Prostate gland (tissue), 2 donors: ENCODE data around the gene CDC14B. TPM values are rescaled to one million over a fixed set of nuclear protein-coding genes. Genes with fewer than 3 reads are reported as not detected.

Experiments
- DNase-seq: peaks from one replicate; pipeline ENCODE4 v3.0.0-alpha.2; 2019; ENCODE audit warnings: low spot score
- H3K27ac ChIP-seq, 2 donors: fragments of 200-600 bp; sonication (generic); 2 replicates each; pipeline ENCODE4 v1.5.1; 2017 to 2019
- H3K27me3 ChIP-seq: fragments of 200-600 bp; sonication (generic); replicated peaks from 2 replicates; pipeline ENCODE4 v1.5.1; 2019; ENCODE audit not compliant: insufficient read depth
- H3K36me3 ChIP-seq, 2 donors: fragments of 200-600 bp; sonication (generic); 1 replicate in 1 of 2; 2 replicates in 1 of 2; pipeline versions ENCODE4 v1.5.1 to v1.8.1; 2017 to 2019
- H3K4me1 ChIP-seq: fragments of 200-600 bp; sonication (generic); replicated peaks from 2 replicates; pipeline ENCODE4 v1.5.1; 2019
- H3K4me3 ChIP-seq, 2 donors: fragments of 200-600 bp; sonication (generic); 2 replicates each; pipeline ENCODE4 v1.5.1; 2017 to 2019
- H3K9me3 ChIP-seq: fragments of 200-600 bp; sonication (generic); 2 replicates; pipeline ENCODE4 v1.5.1; 2017
- POLR2A ChIP-seq: fragments of 450-650 bp; IDR thresholded peaks from one replicate; pipeline ENCODE4 v1.6.1; 2016; ENCODE audit warnings: antibody characterized with exemption, mild to moderate bottlenecking
- POLR2AphosphoS5 ChIP-seq: sonication (generic); formaldehyde crosslinking; IDR thresholded peaks from one replicate; pipeline ENCODE4 v1.6.1; 2017; ENCODE audit warnings: antibody characterized with exemption
- WGBS: methylation state at CpG from one replicate; pipeline ENCODE4 v1.1.5; 2018; 5-methylcytosine and 5-hydroxymethylcytosine counted together
- intact Hi-C: fragments of 100-400 bp; cut with DNase I; formaldehyde crosslinking; loops from one replicate; pipeline ENCODE4 v1.14.2; 2022
- total RNA-seq, 2 donors: library from RNA; depleted of rRNA; stranded (reverse); fragments of >200 nt; gene quantifications; one replicate each; pipeline ENCODE4 v1.1.0, GENCODE V29; 2016
- TF ChIP-seq, protein P1 (sequence below), 4 experiments: fragments of 200-600 bp in 2 of 4; fragments of 450-650 bp in 2 of 4; sonication (generic) in 2 of 4; IDR thresholded peaks; 1 replicate in 3 of 4; 2 replicates in 1 of 4; pipeline ENCODE4 v1.5.1; 2016 to 2019; ENCODE audit warnings: antibody characterized with exemption in 4 of 4, mild to moderate bottlenecking in 2 of 4, moderate library complexity in 2 of 4

The CDC14B gene
- total RNA-seq, 2 donors from 2014 or later: 27.0 to 34.7 TPM

GRCh38 chr9:96483733-96484390, 135.8 kb downstream of the CDC14B start:
- TF ChIP-seq POLR2A (no peak), POLR2AphosphoS5 (no peak)
- TF ChIP-seq, protein P1, sequence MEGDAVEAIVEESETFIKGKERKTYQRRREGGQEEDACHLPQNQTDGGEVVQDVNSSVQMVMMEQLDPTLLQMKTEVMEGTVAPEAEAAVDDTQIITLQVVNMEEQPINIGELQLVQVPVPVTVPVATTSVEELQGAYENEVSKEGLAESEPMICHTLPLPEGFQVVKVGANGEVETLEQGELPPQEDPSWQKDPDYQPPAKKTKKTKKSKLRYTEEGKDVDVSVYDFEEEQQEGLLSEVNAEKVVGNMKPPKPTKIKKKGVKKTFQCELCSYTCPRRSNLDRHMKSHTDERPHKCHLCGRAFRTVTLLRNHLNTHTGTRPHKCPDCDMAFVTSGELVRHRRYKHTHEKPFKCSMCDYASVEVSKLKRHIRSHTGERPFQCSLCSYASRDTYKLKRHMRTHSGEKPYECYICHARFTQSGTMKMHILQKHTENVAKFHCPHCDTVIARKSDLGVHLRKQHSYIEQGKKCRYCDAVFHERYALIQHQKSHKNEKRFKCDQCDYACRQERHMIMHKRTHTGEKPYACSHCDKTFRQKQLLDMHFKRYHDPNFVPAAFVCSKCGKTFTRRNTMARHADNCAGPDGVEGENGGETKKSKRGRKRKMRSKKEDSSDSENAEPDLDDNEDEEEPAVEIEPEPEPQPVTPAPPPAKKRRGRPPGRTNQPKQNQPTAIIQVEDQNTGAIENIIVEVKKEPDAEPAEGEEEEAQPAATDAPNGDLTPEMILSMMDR (IDR thresholded peaks at IDR 0.05): no peak
- no peaks in the 10 kb centered on the region for H3K4me1 ChIP-seq
- no peaks in the 10 kb centered on the region for H3K36me3 ChIP-seq
- H3K9me3 ChIP-seq: no peaks in the 10 kb centered on the region
- no peaks in the 10 kb centered on the region for H3K27me3 ChIP-seq
- H3K27ac ChIP-seq: no peak overlapping the region
- intact Hi-C loops: no loop called here
- no peak for DNase-seq
- 47% methylated on average over 3 of the region's 3 CpGs for WGBS
- no peak overlapping the region for H3K4me3 ChIP-seq

DNA sequence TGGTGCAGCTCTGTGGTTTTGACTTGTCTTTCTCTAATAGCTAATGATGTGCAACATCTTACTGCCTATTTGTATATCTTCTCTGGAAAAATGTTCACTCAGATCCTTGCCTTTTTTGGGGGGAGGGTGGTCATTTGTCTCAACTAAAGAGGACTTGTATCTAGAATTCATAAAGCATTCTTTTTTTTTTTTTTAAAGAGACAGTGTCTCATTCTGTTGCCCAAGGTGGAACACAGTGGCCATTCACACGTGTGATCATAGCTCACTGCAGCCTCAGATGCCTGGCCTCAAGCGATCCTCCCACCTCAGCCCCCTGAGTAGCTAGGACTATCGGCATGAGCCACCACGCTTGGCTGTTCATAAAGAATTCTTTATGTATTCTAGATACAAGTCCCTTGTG, 136.4 kb downstream of the CDC14B start:
- TF ChIP-seq, protein P1 (IDR thresholded peaks at IDR 0.05): no peak
- TF ChIP-seq POLR2A (no peak), POLR2AphosphoS5 (no peak)
- H3K27ac ChIP-seq: no peak overlapping the region
- H3K4me1 ChIP-seq: no peaks in the 10 kb centered on the region
- H3K36me3 ChIP-seq: no peaks in the 10 kb centered on the region
- no peak for DNase-seq
- intact Hi-C loops: no loop called here
- H3K9me3 ChIP-seq: no peaks in the 10 kb centered on the region
- WGBS: 95% methylated on average over 4 of the region's 4 CpGs
- H3K4me3 ChIP-seq: no peak overlapping the region
- no peaks in the 10 kb centered on the region for H3K27me3 ChIP-seq

GRCh38 chr9:96482476-96482875, 137.2 kb downstream of the CDC14B start:
- no peaks in the 10 kb centered on the region for H3K9me3 ChIP-seq
- H3K27me3 ChIP-seq: no peaks in the 10 kb centered on the region
- no peak overlapping the region for H3K4me3 ChIP-seq
- TF ChIP-seq, protein P1 (IDR thresholded peaks at IDR 0.05): no peak
- no peak for TF ChIP-seq POLR2AphosphoS5
- TF ChIP-seq POLR2A: no peak
- H3K36me3 ChIP-seq: no peaks in the 10 kb centered on the region
- WGBS: 93% methylated on average over 2 of the region's 2 CpGs
- intact Hi-C loops: no loop called here
- no peak overlapping the region for H3K27ac ChIP-seq
- DNase-seq: no peak
- H3K4me1 ChIP-seq: no peaks in the 10 kb centered on the region

DNA sequence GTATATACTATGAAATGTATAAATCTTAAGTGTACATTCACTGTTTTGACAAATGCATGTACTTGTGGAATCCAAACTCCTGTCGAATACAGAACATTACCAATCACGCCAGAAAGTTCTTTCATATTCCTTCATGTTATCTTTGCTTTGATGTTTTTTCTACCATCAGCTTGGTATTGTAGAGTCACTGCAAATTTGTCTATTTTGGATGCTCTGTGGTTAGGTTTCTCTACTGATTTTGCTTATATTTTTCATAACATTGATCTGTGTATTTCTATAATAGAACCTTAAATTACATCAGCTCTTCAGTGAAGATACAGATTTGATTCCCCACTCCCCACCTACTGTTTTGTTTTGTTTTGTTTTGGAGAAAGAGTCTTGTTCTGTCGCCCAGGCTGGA, 138.9 kb downstream of the CDC14B start:
- DNase-seq: no peak
- no peak overlapping the region for H3K4me3 ChIP-seq
- no peaks in the 10 kb centered on the region for H3K9me3 ChIP-seq
- WGBS: 98% methylated on average over 3 of the region's 3 CpGs
- TF ChIP-seq, protein P1 (IDR thresholded peaks at IDR 0.05): no peak
- no peak for TF ChIP-seq POLR2AphosphoS5
- TF ChIP-seq POLR2A: no peak
- no peaks in the 10 kb centered on the region for H3K4me1 ChIP-seq
- intact Hi-C loops: no loop called here
- no peak overlapping the region for H3K27ac ChIP-seq
- no peaks in the 10 kb centered on the region for H3K27me3 ChIP-seq
- H3K36me3 ChIP-seq: no peaks in the 10 kb centered on the region

DNA sequence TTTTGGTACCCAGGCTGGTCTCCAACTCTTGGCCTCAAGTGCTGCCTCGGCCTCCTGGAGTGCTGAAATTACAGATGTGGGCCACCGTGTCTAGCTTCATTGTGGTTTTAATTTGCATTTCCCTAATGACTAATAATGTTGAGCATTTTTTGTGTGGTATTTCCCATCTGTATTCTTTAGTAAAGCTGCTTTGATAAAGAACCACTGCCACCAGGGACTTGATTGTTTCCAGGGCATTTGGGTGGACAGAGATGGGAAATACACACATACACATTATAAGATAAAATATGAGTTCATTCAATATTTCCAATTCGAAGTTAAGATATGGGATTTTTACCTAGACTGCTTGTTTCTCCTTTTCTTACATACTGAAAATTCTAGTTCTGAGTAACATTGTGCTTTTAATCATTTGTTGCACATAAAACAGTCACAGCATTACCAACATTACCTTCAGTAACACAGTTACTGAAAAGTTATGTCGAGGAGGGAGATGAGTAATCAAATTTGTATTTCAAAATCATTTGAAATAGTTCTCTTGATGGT, 140.7 kb downstream of the CDC14B start:
- 82% methylated on average over 4 of the region's 4 CpGs for WGBS
- Histone ChIP-seq H3K9me3 (no peaks in the 10 kb centered on the region), H3K27me3 (no peaks in the 10 kb centered on the region), H3K36me3 (no peaks in the 10 kb centered on the region), H3K4me3 (no peak overlapping the region), H3K27ac (no peak overlapping the region), H3K4me1 (no peaks in the 10 kb centered on the region)
- intact Hi-C loops: no loop called here
- DNase-seq: no peak
- TF ChIP-seq POLR2A: no peak
- TF ChIP-seq, protein P1 (IDR thresholded peaks at IDR 0.05): no peak
- no peak for TF ChIP-seq POLR2AphosphoS5
